GM21381 (cell line): ENCODE data around the gene RRH.
A peak's percentile ranks its signal among the peaks of the same experiment; 100 is the strongest.
"Not testable (repeated sequence)": the region's sequence is repeated elsewhere in the genome, so short reads cannot be mapped to it uniquely, and the experiment has no call there.

Source experiments
- ATAC-seq: cut with Tn5 transposase; IDR thresholded peaks from one replicate; pipeline ENCODE4 v1.9.1; 2021; ENCODE audit warnings: mild to moderate bottlenecking, moderate library complexity; ENCODE audit not compliant: unreplicated experiment

Gene RRH

GRCh38 chr4:109827672-109828071 is at the start of gene RRH:
RRH (plus strand) TSS chr4:109827972; CDS start chr4:109828028, 56 bp downstream.
- ATAC-seq: no peak

GRCh38 chr4:109782092-109782491 is 45.7 kb upstream of the RRH start:
- ATAC-seq: not testable (repeated sequence)

- no peak for ATAC-seq
Measured at GRCh38 chr4:109786846-109787245, 40.9 kb upstream of the RRH start.

- no peak for ATAC-seq
Measured at GRCh38 chr4:109787807-109788206, 40.0 kb upstream of the RRH start.

GRCh38 chr4:109795059-109795458 is 32.7 kb upstream of the RRH start:
- ATAC-seq: no peak

GRCh38 chr4:109798866-109799265 is 28.9 kb upstream of the RRH start:
- ATAC-seq: no peak

- no peak for ATAC-seq
Measured at GRCh38 chr4:109801099-109801789, 26.5 kb upstream of the RRH start.

- no peak for ATAC-seq
Measured at GRCh38 chr4:109801895-109802319, 25.9 kb upstream of the RRH start, which contains the start of gene CFI. CFI (minus strand) TSS chr4:109801999; CDS start chr4:109801971, 28 bp downstream.

GRCh38 chr4:109803924-109804571 is 23.7 kb upstream of the RRH start:
- peak; percentile 66 for ATAC-seq

GRCh38 chr4:109809655-109810054 is 18.1 kb upstream of the RRH start:
- ATAC-seq: no peak

- no peak for ATAC-seq
Measured at GRCh38 chr4:109810552-109811387, 17.0 kb upstream of the RRH start.

- ATAC-seq: no peak
Measured at GRCh38 chr4:109811707-109812106, 16.1 kb upstream of the RRH start.

GRCh38 chr4:109815151-109816081 is 12.4 kb upstream of the RRH start, which contains the start of gene GAR1:
GAR1 (plus strand) TSS chr4:109815762; CDS start chr4:109816165, 403 bp downstream.
- peak; percentile 100 for ATAC-seq

- no peak for ATAC-seq
Measured at GRCh38 chr4:109816082-109816442, 11.7 kb upstream of the RRH start.

- ATAC-seq: no peak
Measured at GRCh38 chr4:109816894-109817293, 10.9 kb upstream of the RRH start.

- no peak for ATAC-seq
Measured at GRCh38 chr4:109818268-109818667, 9.5 kb upstream of the RRH start.

GRCh38 chr4:109820563-109820962 is 7.2 kb upstream of the RRH start:
- no peak for ATAC-seq

GRCh38 chr4:109821185-109821584 is 6.6 kb upstream of the RRH start:
- ATAC-seq: no peak

GRCh38 chr4:109826719-109827118 is 1.1 kb upstream of the RRH start:
- no peak for ATAC-seq

GRCh38 chr4:109833756-109834155 is 6.0 kb downstream of the RRH start:
- no peak for ATAC-seq
